Activated B cell treated with CpG ODN at 0.5 μM for 24 hours (primary cell): ENCODE data around the gene RAPGEF4. TPM values are rescaled to one million over a fixed set of nuclear protein-coding genes. Genes with fewer than 3 reads are reported as not detected.

ENCODE experiments used
- ATAC-seq: fragments of 200-7000 bp; cut with Tn5 transposase; one replicate; pipeline ENCODE4 v1.10.0; 2021; ENCODE audit warnings: low read depth, mild to moderate bottlenecking, moderate library complexity
- CTCF ChIA-PET: fragments of 350-600 bp; sonication (Branson Sonifier 250); formaldehyde crosslinking; loops from one replicate; lab custom pipeline; 2021; ENCODE audit warnings: antibody characterized with exemption; lab: Charles Lee
- POLR2A ChIA-PET: fragments of 350-600 bp; sonication (Branson Sonifier 250); formaldehyde crosslinking; loops from one replicate; lab custom pipeline; 2021; ENCODE audit warnings: antibody characterized with exemption; lab: Charles Lee
- DNase-seq: peaks from one replicate; pipeline ENCODE4 v3.0.0; 2022
- H3K27ac Mint-ChIP-seq: one replicate; pipeline ENCODE4 v1.8.0; 2020; ENCODE audit warnings: mixed read lengths
- H3K27me3 Mint-ChIP-seq: one replicate; pipeline ENCODE4 v1.8.0; 2021; ENCODE audit warnings: mixed read lengths
- H3K36me3 Mint-ChIP-seq: one replicate; pipeline ENCODE4 v1.8.0; 2021; ENCODE audit warnings: low read depth, mixed read lengths
- H3K4me1 Mint-ChIP-seq: one replicate; pipeline ENCODE4 v1.8.0; 2021; ENCODE audit warnings: mixed read lengths
- H3K4me3 Mint-ChIP-seq: one replicate; pipeline ENCODE4 v1.8.0; 2020; ENCODE audit warnings: mild to moderate bottlenecking, mixed read lengths
- H3K9me3 Mint-ChIP-seq: one replicate; pipeline ENCODE4 v1.8.0; 2020; ENCODE audit warnings: mixed read lengths
- intact Hi-C: fragments of 100-400 bp; cut with micrococcal nuclease; formaldehyde crosslinking; loops from one replicate; pipeline ENCODE4 v1.15.1; 2024
- total RNA-seq: library from RNA; stranded (reverse); gene quantifications from 2 replicates; pipeline ENCODE4 v1.2.3, GENCODE V29; 2022
- TF ChIP-seq, protein P1 (sequence below): fragments of 200-600 bp; IDR thresholded peaks from one replicate; pipeline ENCODE4 v1.8.0; 2022; ENCODE audit warnings: antibody characterized with exemption, mild to moderate bottlenecking

The RAPGEF4 gene
- total RNA-seq, 1 donor from 2014 or later, result not detected

DNA sequence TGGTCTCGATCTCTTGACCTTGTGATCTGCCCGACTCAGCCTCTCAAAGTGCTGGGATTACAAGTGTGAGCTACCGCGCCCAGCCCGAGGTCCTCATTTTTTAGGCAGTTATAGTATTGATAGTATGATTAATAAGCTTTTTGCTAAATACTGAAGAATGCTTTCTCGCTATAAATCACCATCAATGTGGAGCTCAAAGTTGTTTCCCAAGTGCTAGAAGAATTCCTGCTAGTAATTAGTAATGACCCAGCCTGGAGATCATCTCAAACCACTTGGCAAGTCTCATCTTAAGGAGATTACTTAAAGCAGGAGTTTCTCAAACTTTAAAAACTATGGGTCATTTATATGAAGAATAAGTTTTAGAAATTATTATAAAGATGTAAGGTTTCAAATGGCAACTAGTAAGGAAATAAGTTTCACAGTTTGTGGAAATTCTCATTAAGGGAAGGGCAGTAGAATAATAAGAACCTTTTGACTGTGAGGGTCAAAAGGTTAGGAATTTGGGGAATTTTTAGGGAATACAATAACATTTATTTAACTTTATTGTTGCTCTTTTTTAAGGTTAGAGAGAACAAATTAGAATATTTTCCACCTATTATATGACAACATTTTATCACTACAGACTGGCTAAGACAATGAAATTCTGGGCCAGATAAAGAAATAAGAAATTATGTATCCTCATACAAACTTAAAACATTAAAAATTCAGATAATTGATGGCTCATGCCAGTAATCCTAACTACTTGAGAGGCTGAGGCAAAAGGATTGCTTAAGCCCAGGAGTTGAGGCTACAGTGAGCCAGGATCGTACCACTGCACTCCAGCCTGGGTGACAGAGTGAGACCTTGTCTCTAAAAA is 191.4 kb downstream of the RAPGEF4 start:
- Mint-ChIP-seq H3K9me3 (no peaks in the 10 kb centered on the region), H3K36me3 (no peaks in the 10 kb centered on the region), H3K4me1 (no peaks in the 10 kb centered on the region), H3K27ac (no peak overlapping the region), H3K27me3 (peaks cover 21% of the 10 kb centered on the region), H3K4me3 (no peak overlapping the region)
- ATAC-seq (no peak), DNase-seq (no peak)
- POLR2A ChIA-PET, result no interaction called here
- CTCF ChIA-PET, result no interaction called here
- intact Hi-C loops, result no loop called here
- TF ChIP-seq, protein P1, sequence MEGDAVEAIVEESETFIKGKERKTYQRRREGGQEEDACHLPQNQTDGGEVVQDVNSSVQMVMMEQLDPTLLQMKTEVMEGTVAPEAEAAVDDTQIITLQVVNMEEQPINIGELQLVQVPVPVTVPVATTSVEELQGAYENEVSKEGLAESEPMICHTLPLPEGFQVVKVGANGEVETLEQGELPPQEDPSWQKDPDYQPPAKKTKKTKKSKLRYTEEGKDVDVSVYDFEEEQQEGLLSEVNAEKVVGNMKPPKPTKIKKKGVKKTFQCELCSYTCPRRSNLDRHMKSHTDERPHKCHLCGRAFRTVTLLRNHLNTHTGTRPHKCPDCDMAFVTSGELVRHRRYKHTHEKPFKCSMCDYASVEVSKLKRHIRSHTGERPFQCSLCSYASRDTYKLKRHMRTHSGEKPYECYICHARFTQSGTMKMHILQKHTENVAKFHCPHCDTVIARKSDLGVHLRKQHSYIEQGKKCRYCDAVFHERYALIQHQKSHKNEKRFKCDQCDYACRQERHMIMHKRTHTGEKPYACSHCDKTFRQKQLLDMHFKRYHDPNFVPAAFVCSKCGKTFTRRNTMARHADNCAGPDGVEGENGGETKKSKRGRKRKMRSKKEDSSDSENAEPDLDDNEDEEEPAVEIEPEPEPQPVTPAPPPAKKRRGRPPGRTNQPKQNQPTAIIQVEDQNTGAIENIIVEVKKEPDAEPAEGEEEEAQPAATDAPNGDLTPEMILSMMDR, result no peak

DNA sequence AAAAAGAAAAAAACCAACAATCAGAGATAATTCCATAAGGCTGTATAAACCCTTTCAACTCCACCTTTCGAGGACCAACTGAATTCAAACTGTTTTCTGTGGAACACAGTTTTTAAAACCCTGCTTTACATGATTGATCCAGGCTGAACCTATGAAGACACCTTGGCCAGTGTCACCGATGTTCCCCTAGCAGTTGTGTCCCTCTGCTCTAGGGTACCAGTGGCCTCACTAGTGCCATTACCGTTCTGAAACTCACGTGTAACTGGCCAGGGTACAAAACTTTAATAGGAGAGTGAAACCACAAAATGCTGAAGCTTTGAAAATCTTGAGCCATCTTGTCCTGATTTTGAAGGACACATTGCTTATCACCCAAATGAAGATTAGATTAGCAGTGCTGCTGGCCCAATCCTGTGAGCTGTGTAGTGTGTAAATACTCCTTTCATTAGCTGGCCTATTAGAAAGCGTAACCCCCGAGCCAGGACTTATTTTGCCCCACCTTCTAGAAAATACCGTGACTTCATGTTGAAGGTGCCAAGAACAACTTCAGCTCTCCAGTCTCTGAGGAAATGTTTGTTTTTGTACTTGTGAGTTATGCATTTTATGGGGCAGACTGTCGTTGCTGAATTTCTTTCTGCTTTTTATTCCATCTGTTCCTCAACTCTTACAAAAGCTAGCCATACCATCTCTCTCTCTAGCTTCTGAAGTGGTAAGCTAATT is 192.2 kb downstream of the RAPGEF4 start:
- H3K9me3 Mint-ChIP-seq, result no peaks in the 10 kb centered on the region
- intact Hi-C loops, result no loop called here
- no peak for ATAC-seq
- H3K4me1 Mint-ChIP-seq, result no peaks in the 10 kb centered on the region
- no peak overlapping the region for H3K27ac Mint-ChIP-seq
- no peak overlapping the region for H3K4me3 Mint-ChIP-seq
- DNase-seq, result no peak
- POLR2A ChIA-PET, result no interaction called here
- TF ChIP-seq, protein P1, result no peak
- no peaks in the 10 kb centered on the region for H3K36me3 Mint-ChIP-seq
- CTCF ChIA-PET, result no interaction called here
- H3K27me3 Mint-ChIP-seq, result peaks cover 21% of the 10 kb centered on the region

DNA sequence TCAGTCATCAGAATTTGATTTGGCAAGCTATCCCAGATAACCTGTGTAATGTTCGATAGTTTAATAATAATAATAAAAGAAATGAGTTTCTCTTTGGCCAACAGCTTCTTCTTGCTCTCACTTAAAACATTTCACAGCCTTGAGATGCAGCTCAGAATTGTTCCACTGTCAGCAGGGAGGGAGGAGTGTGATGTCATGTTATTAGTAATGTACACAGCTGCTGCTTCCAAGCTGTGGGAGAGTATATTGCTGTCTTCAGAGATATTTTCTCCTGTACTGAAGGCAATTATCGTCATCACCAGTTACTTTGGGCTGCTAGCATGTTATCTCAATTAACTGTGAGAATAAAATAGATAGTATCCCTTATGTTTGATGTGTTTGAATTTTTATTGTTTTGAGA is 193.1 kb downstream of the RAPGEF4 start:
- no peak for DNase-seq
- H3K4me3 Mint-ChIP-seq, result no peak overlapping the region
- H3K27ac Mint-ChIP-seq, result no peak overlapping the region
- no peaks in the 10 kb centered on the region for H3K4me1 Mint-ChIP-seq
- CTCF ChIA-PET, result no interaction called here
- no peaks in the 10 kb centered on the region for H3K9me3 Mint-ChIP-seq
- peaks cover 21% of the 10 kb centered on the region for H3K27me3 Mint-ChIP-seq
- H3K36me3 Mint-ChIP-seq, result no peaks in the 10 kb centered on the region
- no peak for ATAC-seq
- intact Hi-C loops, result no loop called here
- TF ChIP-seq, protein P1, result no peak
- POLR2A ChIA-PET, result no interaction called here

DNA sequence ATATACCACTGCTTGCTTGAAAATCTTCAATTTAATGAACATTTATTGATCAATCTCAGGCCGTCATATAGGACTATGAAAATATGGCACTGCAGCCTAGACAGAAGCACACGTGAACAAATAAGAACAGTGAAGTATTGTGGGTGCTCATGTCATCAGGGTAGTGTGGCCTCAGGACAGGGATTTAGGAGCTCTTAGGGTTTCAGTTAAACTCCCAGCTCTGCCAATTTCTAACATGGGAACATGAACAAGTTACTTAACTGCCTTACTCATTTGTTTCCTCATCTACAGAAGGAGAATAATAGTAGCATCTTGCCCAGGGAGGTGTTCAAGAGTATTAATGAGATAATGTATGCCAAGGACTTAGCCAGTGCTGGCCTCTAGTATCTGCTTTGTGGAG is 194.0 kb downstream of the RAPGEF4 start:
- Mint-ChIP-seq H3K4me3 (no peak overlapping the region), H3K27me3 (peaks cover 21% of the 10 kb centered on the region), H3K4me1 (no peaks in the 10 kb centered on the region), H3K27ac (no peak overlapping the region), H3K36me3 (no peaks in the 10 kb centered on the region), H3K9me3 (no peaks in the 10 kb centered on the region)
- DNase-seq, result no peak
- TF ChIP-seq, protein P1, result no peak
- ChIA-PET POLR2A (no interaction called here), CTCF (interaction anchor here (0.6 to 4.0 kb wide), 2 partner anchors 123 to 443 kb away, joined by 4 to 26 read pairs; no protein-coding TSS in a partner anchor)
- intact Hi-C loops, result no loop called here
- ATAC-seq, result no peak

DNA sequence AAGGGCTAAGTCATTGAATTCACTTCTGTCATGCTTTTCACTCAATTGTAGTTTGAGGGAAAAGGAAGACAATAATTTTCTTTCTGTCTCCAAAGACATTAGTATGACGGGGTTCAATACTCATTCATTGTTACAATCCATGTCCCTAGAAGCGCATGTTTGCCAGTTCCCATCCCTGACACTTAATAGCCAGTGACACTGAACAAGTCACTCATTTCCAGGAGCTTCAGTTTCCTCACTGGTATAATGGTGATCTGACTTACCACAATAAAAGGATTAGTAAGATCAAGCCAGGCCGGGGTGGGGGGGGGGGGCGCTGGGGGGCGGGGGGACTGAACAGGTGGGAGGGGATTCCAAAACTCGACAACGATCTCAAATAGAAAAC is 195.2 kb downstream of the RAPGEF4 start:
- TF ChIP-seq, protein P1, result no peak
- no peaks in the 10 kb centered on the region for H3K36me3 Mint-ChIP-seq
- DNase-seq (no peak), ATAC-seq (no peak)
- intact Hi-C loops, result no loop called here
- no peak overlapping the region for H3K27ac Mint-ChIP-seq
- POLR2A ChIA-PET, result no interaction called here
- H3K4me3 Mint-ChIP-seq, result no peak overlapping the region
- no peaks in the 10 kb centered on the region for H3K9me3 Mint-ChIP-seq
- H3K4me1 Mint-ChIP-seq, result no peaks in the 10 kb centered on the region
- CTCF ChIA-PET, result interaction anchor here (1.1 to 4.0 kb wide), 3 partner anchors 14 to 124 kb away, joined by 4 to 26 read pairs (median 4); no protein-coding TSS in a partner anchor
- H3K27me3 Mint-ChIP-seq, result peaks cover 21% of the 10 kb centered on the region
